H1 (cell line): ENCODE results near the gene ALKAL2. TPM values are rescaled to one million over a fixed set of nuclear protein-coding genes. Genes with fewer than 3 reads are reported as not detected.
A peak's percentile ranks its signal among the peaks of the same experiment; 100 is the strongest.

Experiments
- CTCF ChIA-PET: fragments of 300-600 bp; sonication (Branson Sonifier 250); formaldehyde crosslinking; loops from one replicate; lab custom pipeline; 2021; ENCODE audit not compliant: partially characterized antibody; lab: Charles Lee
- POLR2A ChIA-PET: fragments of 300-600 bp; sonication (Branson Sonifier 250); formaldehyde crosslinking; loops from one replicate; lab custom pipeline; 2021; ENCODE audit warnings: inconsistent platforms; ENCODE audit not compliant: partially characterized antibody; lab: Charles Lee
- DNase-seq, 2 experiments: peaks; one replicate each; pipeline versions ENCODE4 v3.0.0 to v3.0.0-alpha.2; 2010 to 2022; ENCODE audit warnings: low spot score in 2 of 2, low read depth in 1 of 2, mixed read lengths in 1 of 2
- FAIRE-seq: peaks from 2 replicates; lab custom pipeline; 2011; peaks lifted over from hg19 to GRCh38; lab: Jason Lieb, UNC
- H2AFZ ChIP-seq: 2 replicates; pipeline ENCODE4 v1.8.1; 2012; ENCODE audit warnings: low read length, inconsistent platforms
- H2AK5ac ChIP-seq: 2 replicates; pipeline ENCODE4 v1.6.1; 2013; ENCODE audit warnings: low read depth, low read length
- H2BK120ac ChIP-seq: replicated peaks from 2 replicates; pipeline ENCODE3; 2013; ENCODE audit warnings: low read depth, low read length, inconsistent platforms
- H2BK12ac ChIP-seq: 2 replicates; pipeline ENCODE4 v1.6.1; 2013; ENCODE audit warnings: low read depth, low read length
- H2BK15ac ChIP-seq: 2 replicates; pipeline ENCODE4 v1.6.1; 2013; ENCODE audit warnings: low read length
- H2BK20ac ChIP-seq: 2 replicates; pipeline ENCODE4 v1.6.1; 2013; ENCODE audit warnings: low read length
- H2BK5ac ChIP-seq: 2 replicates; pipeline ENCODE4 v1.6.1; 2013; ENCODE audit warnings: low read depth, low read length
- H3K14ac ChIP-seq: 2 replicates; pipeline ENCODE4 v1.6.1; 2013; ENCODE audit warnings: inconsistent platforms; ENCODE audit not compliant: insufficient read length
- H3K18ac ChIP-seq: 2 replicates; pipeline ENCODE4 v1.6.1; 2013; ENCODE audit warnings: low read length; ENCODE audit errors: extremely low read depth
- H3K23ac ChIP-seq: 2 replicates; pipeline ENCODE4 v1.6.1; 2013; ENCODE audit warnings: inconsistent platforms; ENCODE audit not compliant: insufficient read length
- H3K23me2 ChIP-seq: 2 replicates; pipeline ENCODE4 v1.6.1; 2013; ENCODE audit warnings: low read depth, low read length
- H3K27ac ChIP-seq: 2 replicates; pipeline ENCODE4 v1.6.1; 2011; ENCODE audit warnings: low read depth, low read length, inconsistent platforms
- H3K27me3 ChIP-seq, 4 experiments: replicated peaks in 1 of 4; 1 replicate in 1 of 4; 2 replicates in 3 of 4; pipeline versions ENCODE4 v1.6.1 to v1.8.1; 2011 to 2013; ENCODE audit warnings: low read length in 3 of 4, mild to moderate bottlenecking in 3 of 4, inconsistent platforms in 2 of 4, mixed read lengths in 2 of 4, moderate library complexity in 1 of 4; ENCODE audit not compliant: control insufficient read depth in 3 of 4, insufficient read depth in 3 of 4; ENCODE audit errors: extremely low read depth in 1 of 4
- H3K36me3 ChIP-seq, 4 experiments: 2 replicates each; pipeline versions ENCODE4 v1.6.1 to v1.8.1; 2011 to 2013; ENCODE audit warnings: mild to moderate bottlenecking in 4 of 4, low read length in 3 of 4, moderate library complexity in 2 of 4, control low read depth in 1 of 4, inconsistent platforms in 1 of 4; ENCODE audit not compliant: insufficient read depth in 4 of 4, control insufficient read depth in 2 of 4
- H3K4ac ChIP-seq: replicated peaks from 2 replicates; pipeline ENCODE3; 2013; ENCODE audit warnings: low read length, low read depth, mixed read lengths, inconsistent platforms; ENCODE audit not compliant: insufficient read length
- H3K4me1 ChIP-seq, 4 experiments: replicated peaks in 1 of 4; 1 replicate in 1 of 4; 2 replicates in 3 of 4; pipeline versions ENCODE4 v1.6.1 to v1.8.1; 2011 to 2013; ENCODE audit warnings: low read length in 3 of 4, inconsistent platforms in 2 of 4, mixed read lengths in 1 of 4; ENCODE audit not compliant: insufficient read depth in 4 of 4, control insufficient read depth in 3 of 4
- H3K4me2 ChIP-seq, 2 experiments: 2 replicates each; pipeline versions ENCODE4 v1.6.1 to v1.8.1; 2011 to 2013; ENCODE audit warnings: low read depth in 2 of 2, low read length in 2 of 2, control low read depth in 1 of 2, inconsistent platforms in 1 of 2, mild to moderate bottlenecking in 1 of 2; ENCODE audit not compliant: insufficient read depth in 1 of 2
- H3K4me3 ChIP-seq, 4 experiments: fragments of 200-600, 300-600 bp in 1 of 4; sonication (generic), shearing (Covaris generic), sonication (Bioruptor Twin) in 1 of 4; 2 replicates each; pipeline versions ENCODE4 v1.5.1 to v1.8.1; 2011 to 2016; ENCODE audit warnings: low read length in 4 of 4, low read depth in 3 of 4, control low read depth in 2 of 4, inconsistent platforms in 2 of 4, mild to moderate bottlenecking in 2 of 4, mixed read lengths in 1 of 4, moderate library complexity in 1 of 4; ENCODE audit not compliant: insufficient read depth in 2 of 4; ENCODE audit errors: extremely low read depth in 1 of 4
- H3K56ac ChIP-seq: replicated peaks from 2 replicates; pipeline ENCODE3; 2013; ENCODE audit warnings: low read depth, mild to moderate bottlenecking, mixed read lengths, low read length, inconsistent platforms; ENCODE audit not compliant: insufficient read length
- H3K79me1 ChIP-seq: 2 replicates; pipeline ENCODE4 v1.6.1; 2013; ENCODE audit warnings: low read depth, low read length, control low read depth
- H3K79me2 ChIP-seq, 2 experiments: 2 replicates each; pipeline versions ENCODE4 v1.6.1 to v1.8.1; 2012 to 2013; ENCODE audit warnings: low read length in 2 of 2, mild to moderate bottlenecking in 2 of 2, inconsistent platforms in 1 of 2; ENCODE audit not compliant: insufficient read depth in 2 of 2, control insufficient read depth in 1 of 2
- H3K9ac ChIP-seq, 4 experiments: replicated peaks in 1 of 4; 1 replicate in 1 of 4; 2 replicates in 3 of 4; pipeline versions ENCODE4 v1.6.1 to v1.8.1; 2011 to 2013; ENCODE audit warnings: low read depth in 3 of 4, low read length in 3 of 4, control low read depth in 2 of 4, mild to moderate bottlenecking in 2 of 4, moderate library complexity in 2 of 4, inconsistent platforms in 1 of 4; ENCODE audit errors: extremely low read depth in 1 of 4
- H3K9me3 ChIP-seq, 2 experiments: 2 replicates each; pipeline versions ENCODE4 v1.6.1 to v1.8.1; 2012 to 2013; ENCODE audit warnings: mild to moderate bottlenecking in 2 of 2, moderate library complexity in 2 of 2, control low read depth in 1 of 2, inconsistent platforms in 1 of 2, low read depth in 1 of 2, low read length in 1 of 2, mixed read lengths in 1 of 2; ENCODE audit not compliant: insufficient read depth in 2 of 2
- H4K20me1 ChIP-seq, 2 experiments: replicated peaks in 1 of 2; 2 replicates each; pipeline versions ENCODE3 to v1.8.1; 2011 to 2013; ENCODE audit warnings: inconsistent platforms in 2 of 2, low read length in 2 of 2, mild to moderate bottlenecking in 1 of 2; ENCODE audit not compliant: insufficient read depth in 2 of 2, control insufficient read depth in 1 of 2
- H4K5ac ChIP-seq: 2 replicates; pipeline ENCODE4 v1.6.1; 2013; ENCODE audit warnings: low read length, low read depth, mixed read lengths, inconsistent platforms; ENCODE audit not compliant: insufficient read length
- H4K8ac ChIP-seq: 2 replicates; pipeline ENCODE4 v1.8.0; 2013; ENCODE audit warnings: mild to moderate bottlenecking, moderate library complexity, low read length, inconsistent platforms; ENCODE audit not compliant: insufficient read depth; ENCODE audit errors: extremely low read depth
- H4K91ac ChIP-seq: replicated peaks from 2 replicates; pipeline ENCODE3; 2013; ENCODE audit warnings: low read length, mixed read lengths, inconsistent platforms; ENCODE audit not compliant: insufficient read length
- CBX8 ChIP-seq: fragments of 300-800, 300-1000 bp; sonication (generic); IDR thresholded peaks from 2 replicates; pipeline ENCODE4 v1.7.1; 2016; ENCODE audit warnings: low read depth, low read length, borderline replicate concordance
- CHD2 ChIP-seq: IDR thresholded peaks from 2 replicates; pipeline ENCODE4 v1.6.1; 2012; ENCODE audit warnings: low read length, improper control_type of control experiment
- JUN ChIP-seq: IDR thresholded peaks from 2 replicates; pipeline ENCODE4 v1.6.1; 2011; ENCODE audit warnings: low read depth, mild to moderate bottlenecking, improper control_type of control experiment, low read length
- JUND ChIP-seq: IDR thresholded peaks from 2 replicates; pipeline ENCODE4 v1.6.1; 2011; ENCODE audit warnings: mild to moderate bottlenecking, improper control_type of control experiment, low read length
- KDM1A ChIP-seq: fragments of 200-600, 300-600 bp; sonication (generic); IDR thresholded peaks from 2 replicates; pipeline ENCODE4 v1.7.1; 2016; ENCODE audit warnings: mild to moderate bottlenecking, low read length, borderline replicate concordance
- RAD21 ChIP-seq, 2 experiments: IDR thresholded peaks in 1 of 2; conservative IDR thresholded peaks in 1 of 2; 2 replicates each; pipeline ENCODE4 v1.6.1; 2011; ENCODE audit warnings: low read depth in 2 of 2, low read length in 2 of 2, improper control_type of control experiment in 1 of 2, inconsistent platforms in 1 of 2, mild to moderate bottlenecking in 1 of 2, moderate library complexity in 1 of 2
- SAP30 ChIP-seq: fragments of 300-600 bp; sonication (generic); IDR thresholded peaks from 2 replicates; pipeline ENCODE4 v1.7.1; 2012; ENCODE audit warnings: low read length, moderate library complexity, mild to moderate bottlenecking, inconsistent platforms; ENCODE audit not compliant: insufficient read depth, insufficient replicate concordance
- SIN3A ChIP-seq, 2 experiments: IDR thresholded peaks in 1 of 2; conservative IDR thresholded peaks in 1 of 2; 2 replicates each; pipeline ENCODE4 v1.6.1; 2011 to 2012; ENCODE audit warnings: low read length in 2 of 2, improper control_type of control experiment in 1 of 2, low read depth in 1 of 2, mild to moderate bottlenecking in 1 of 2
- TAF1 ChIP-seq: IDR thresholded peaks from 2 replicates; pipeline ENCODE4 v1.6.1; 2011; ENCODE audit warnings: mild to moderate bottlenecking, low read depth, low read length
- TEAD4 ChIP-seq: IDR thresholded peaks from 2 replicates; pipeline ENCODE4 v1.6.1; 2012; ENCODE audit warnings: low read depth, low read length, inconsistent platforms, mixed read lengths
- WGBS, 2 experiments: shearing (Covaris generic) in 1 of 2; methylation state at CpG; one replicate each; pipeline versions ENCODE4 v1.1.6 to v1.1.7; 2013 to 2015; ENCODE audit warnings: low lambda C conversion rate in 2 of 2, mixed read lengths in 2 of 2, inconsistent platforms in 1 of 2, low coverage in 1 of 2, missing lambda C conversion rate in 1 of 2; ENCODE audit not compliant: insufficient replicate concordance in 2 of 2, insufficient coverage in 1 of 2, insufficient read length in 1 of 2; ENCODE audit errors: extremely low coverage in 1 of 2, missing lambda C conversion rate in 1 of 2; 5-methylcytosine and 5-hydroxymethylcytosine counted together
- polyA plus RNA-seq, 7 experiments: library from polyadenylated mRNA; depleted of rRNA in 3 of 7; stranded (reverse) in 5 of 7; unstranded in 2 of 7; fragments of >200 nt in 5 of 7; fragments of 200-250 nt in 2 of 7; gene quantifications; 1 replicate in 5 of 7; 2 replicates in 1 of 7; 4 replicates in 1 of 7; pipeline versions ENCODE4 v1.2.1 to v1.2.3, GENCODE V29; 2011 to 2013; ENCODE audit warnings: missing spikeins in 2 of 7, mixed read lengths in 2 of 7
- total RNA-seq: library from RNA; stranded (reverse); fragmentation: NEBNext Ultra II Directional; extraction: Animal tissue kit (Norgen Biotek cat#: 25700); gene quantifications from 2 replicates; pipeline ENCODE4 v1.2.1, GENCODE V29; 2021

ALKAL2 gene
- total and polyA plus RNA-seq, 2 of the 8 experiments (the other 6 are each of a cell fraction or from before 2014, with no cell fraction given), result 4.6 to 11.5 TPM

DNA sequence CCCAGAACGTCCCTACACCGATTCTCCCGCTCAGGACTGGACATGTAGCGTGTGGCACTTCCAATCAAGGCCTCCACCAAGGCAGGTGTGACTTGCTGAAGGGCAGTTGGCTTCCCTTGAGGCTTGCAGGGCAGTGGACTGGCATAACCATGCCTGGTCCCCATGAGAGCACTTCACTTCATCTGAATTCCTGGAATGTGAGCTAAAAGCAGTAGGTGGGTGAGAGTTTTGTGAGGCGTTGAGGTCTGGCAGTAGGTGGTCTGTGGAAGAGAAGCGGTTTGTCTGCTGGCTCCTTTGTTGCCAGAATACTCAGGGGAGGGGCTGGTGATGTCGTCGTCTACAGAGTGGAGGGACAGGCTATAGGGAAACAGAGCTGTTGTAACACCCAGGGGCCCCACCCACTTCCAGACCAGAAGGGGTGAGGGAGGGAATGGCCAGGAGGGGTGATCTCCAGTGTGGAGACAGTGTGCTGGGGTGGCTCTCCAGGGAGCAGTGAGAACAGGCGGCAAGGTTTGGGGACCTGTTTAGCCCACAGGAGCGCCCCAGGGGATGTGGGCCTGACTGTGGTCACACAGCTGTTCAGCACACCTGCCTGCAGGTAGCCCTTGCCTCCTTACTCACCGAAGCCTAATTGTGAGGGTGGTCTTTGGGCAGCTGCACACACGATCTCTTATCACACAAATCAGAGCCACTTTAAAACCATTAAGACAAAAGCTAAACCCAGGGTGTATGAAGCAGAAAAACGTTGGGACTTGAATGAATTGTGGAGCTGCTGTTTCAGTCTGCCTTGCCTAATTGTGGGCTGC lies 21.5 kb upstream of the ALKAL2 start:
- Histone ChIP-seq H3K23me2 (peaks cover 2% of the 10 kb centered on the region; the same call in 1 of the 2 replicates), H3K4me3 (no peak overlapping the region), H2AFZ (peak overlapping the region; percentile 49; the same call in 1 of the 2 replicates), H3K4me2 (peak overlapping the region; percentile 18 to 25; a peak in 3 of 4 replicates), H2BK5ac (peak overlapping the region; percentile 40; the same call in 1 of the 2 replicates), H3K79me1 (no peaks in the 10 kb centered on the region), H3K23ac (no peak overlapping the region), H3K14ac (no peak overlapping the region), H2BK20ac (peak overlapping the region; percentile 94), H3K36me3 (no peaks in the 10 kb centered on the region), H3K27ac (no peak overlapping the region), H2BK120ac (peak overlapping the region; percentile 16), H3K9ac (peak overlapping the region in 1 of 4 experiments; percentile 4; a peak in 1 of 7 replicates), H2BK15ac (peak overlapping the region; percentile 96; the same call in 1 of the 2 replicates), H2AK5ac (peak overlapping the region; percentile 91), H4K91ac (peak overlapping the region; percentile 75), H3K79me2 (no peaks in the 10 kb centered on the region), H3K56ac (no peak overlapping the region), H3K4ac (peak overlapping the region; percentile 1), H4K5ac (no peak overlapping the region), H3K27me3 (no peaks in the 10 kb centered on the region), H3K9me3 (no peaks in the 10 kb centered on the region), H4K20me1 (peaks cover 0 to 2% of the 10 kb centered on the region in 2 experiments), H3K4me1 (peaks cover 3 to 13% (median 9%) of the 10 kb centered on the region in 4 experiments; a peak in 6 of 7 replicates), H3K18ac (peak overlapping the region; percentile 85), H4K8ac (peak overlapping the region; percentile 19; the same call in 1 of the 2 replicates), H2BK12ac (peak overlapping the region; percentile 95)
- FAIRE-seq, result peak; percentile 36
- POLR2A ChIA-PET, result interaction anchor here (0.7 kb wide), 2 partner anchors 19 to 20 kb away, joined by 3 read pairs; no protein-coding TSS in a partner anchor
- 52% methylated on average over 13 of the region's 13 CpGs; no CpG with 5 or more reads in 1 of the 2 experiments for WGBS, 2 experiments
- CTCF ChIA-PET, result interaction anchor here (1.2 to 1.9 kb wide), 4 partner anchors 8 to 273 kb away, joined by 3 to 4 read pairs (median 3); no protein-coding TSS in a partner anchor
- peak; percentile 60 to 64 for DNase-seq
- no peak for TF ChIP-seq CHD2
- peak; percentile 96 for TF ChIP-seq TEAD4
- no peak for TF ChIP-seq SIN3A (conservative IDR thresholded peaks at IDR 0.05 in 1 of 2, IDR thresholded peaks at IDR 0.05 in 1 of 2; ENCODE audit: low read depth in 1 of 2, low read length in 2 of 2)
- no peak for TF ChIP-seq KDM1A
- TF ChIP-seq TAF1, result no peak
- no peak for TF ChIP-seq CBX8
- peak; percentile 37; the same call in 1 of the 2 replicates for TF ChIP-seq JUND
- no peak for TF ChIP-seq SAP30
- TF ChIP-seq JUN, result no peak
- 0 out of 4 replicates have a peak, but pooled peaks of 1 of the 2 experiments have one; percentile 2 for TF ChIP-seq RAD21 (IDR thresholded peaks at IDR 0.05 in 1 of 2, conservative IDR thresholded peaks at IDR 0.05 in 1 of 2; ENCODE audit: low read depth in 2 of 2, low read length in 2 of 2)
